Measurements from ENCODE around the gene GUCY1A1.

The GUCY1A1 gene

GRCh38 chr4:155724731-155725130 is 58.1 kb downstream of the GUCY1A1 start:
- Histone ChIP-seq H3K4me1 (ENCODE audit: control insufficient read depth, insufficient read depth, low read length, poor library complexity, severe bottlenecking) (no peaks in the 10 kb centered on the region), H3K27ac (ENCODE audit: insufficient read depth, low read length, poor library complexity, severe bottlenecking) (no peak overlapping the region), H3K27me3 (replicated peaks; ENCODE audit: control insufficient read depth, insufficient read depth, low read length, poor library complexity, severe bottlenecking) (no peaks in the 10 kb centered on the region), H3K9me3 (ENCODE audit: control insufficient read depth, low read length) (no peaks in the 10 kb centered on the region), H3K36me3 (ENCODE audit: control insufficient read depth, insufficient read depth, low read length) (no peaks in the 10 kb centered on the region), H3K4me3 (ENCODE audit: insufficient read depth, low read depth, low read length, poor library complexity, severe bottlenecking) (no peak overlapping the region)
- DNase-seq: no peak

DNA sequence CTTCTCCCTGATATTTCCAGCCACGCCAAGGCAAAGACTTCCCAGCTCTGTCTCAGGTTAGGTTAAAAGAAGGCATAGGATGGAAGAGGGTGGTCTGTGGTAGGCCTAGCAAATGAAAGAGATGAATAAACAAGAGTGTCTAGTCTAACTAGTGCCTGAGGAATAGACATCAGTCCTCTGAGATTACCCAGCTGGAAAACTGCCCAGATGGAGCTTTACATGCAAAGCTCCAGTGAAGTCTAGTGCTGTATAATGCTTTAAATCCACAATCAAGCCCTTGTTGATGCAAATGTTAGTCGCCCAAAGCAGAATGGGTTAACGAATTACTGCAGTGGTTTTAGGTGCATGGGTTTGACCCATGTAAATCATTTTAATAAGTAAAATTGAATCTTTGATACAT is 67.4 kb downstream of the GUCY1A1 start:
- no peaks in the 10 kb centered on the region for H3K9me3 ChIP-seq (ENCODE audit: control insufficient read depth, low read length)
- H3K27me3 ChIP-seq (replicated peaks; ENCODE audit: control insufficient read depth, insufficient read depth, low read length, poor library complexity, severe bottlenecking): no peaks in the 10 kb centered on the region
- no peaks in the 10 kb centered on the region for H3K4me1 ChIP-seq (ENCODE audit: control insufficient read depth, insufficient read depth, low read length, poor library complexity, severe bottlenecking)
- H3K36me3 ChIP-seq (ENCODE audit: control insufficient read depth, insufficient read depth, low read length): no peaks in the 10 kb centered on the region
- no peak for DNase-seq
- H3K27ac ChIP-seq (ENCODE audit: insufficient read depth, low read length, poor library complexity, severe bottlenecking): no peak overlapping the region
- no peak overlapping the region for H3K4me3 ChIP-seq (ENCODE audit: insufficient read depth, low read depth, low read length, poor library complexity, severe bottlenecking)

DNA sequence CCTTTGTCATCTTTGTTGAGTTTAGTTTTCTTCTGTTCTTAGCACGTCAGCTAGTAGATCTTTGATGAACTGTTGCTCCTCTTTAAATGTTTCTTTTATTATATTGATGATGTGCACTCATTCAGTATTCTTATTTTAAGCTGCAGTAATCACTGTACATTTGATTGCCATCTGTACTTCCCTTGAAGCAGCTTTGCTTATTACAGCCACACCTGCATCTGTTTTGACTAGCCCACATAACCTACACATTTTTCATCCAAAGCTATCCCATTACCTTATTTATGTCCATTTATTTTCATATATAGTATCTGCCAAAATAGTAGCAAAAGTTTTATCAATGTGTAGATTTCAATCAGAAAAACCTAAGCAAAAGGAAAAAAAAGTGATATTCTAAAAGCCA is 68.3 kb downstream of the GUCY1A1 start:
- H3K36me3 ChIP-seq (ENCODE audit: control insufficient read depth, insufficient read depth, low read length): no peaks in the 10 kb centered on the region

GRCh38 chr4:155735496-155735895 is 68.8 kb downstream of the GUCY1A1 start:
- no peak overlapping the region for H3K4me3 ChIP-seq (ENCODE audit: insufficient read depth, low read depth, low read length, poor library complexity, severe bottlenecking)
- no peak for DNase-seq
- no peaks in the 10 kb centered on the region for H3K27me3 ChIP-seq (replicated peaks; ENCODE audit: control insufficient read depth, insufficient read depth, low read length, poor library complexity, severe bottlenecking)
- H3K36me3 ChIP-seq (ENCODE audit: control insufficient read depth, insufficient read depth, low read length): no peaks in the 10 kb centered on the region
- no peaks in the 10 kb centered on the region for H3K9me3 ChIP-seq (ENCODE audit: control insufficient read depth, low read length)
- no peaks in the 10 kb centered on the region for H3K4me1 ChIP-seq (ENCODE audit: control insufficient read depth, insufficient read depth, low read length, poor library complexity, severe bottlenecking)
- no peak overlapping the region for H3K27ac ChIP-seq (ENCODE audit: insufficient read depth, low read length, poor library complexity, severe bottlenecking)

More for the DNA sequence above, 68.3 kb downstream of the GUCY1A1 start:
- no peaks in the 10 kb centered on the region for H3K9me3 ChIP-seq (ENCODE audit: control insufficient read depth, low read length)
- no peak overlapping the region for H3K4me3 ChIP-seq (ENCODE audit: insufficient read depth, low read depth, low read length, poor library complexity, severe bottlenecking)
- no peak overlapping the region for H3K27ac ChIP-seq (ENCODE audit: insufficient read depth, low read length, poor library complexity, severe bottlenecking)
- no peaks in the 10 kb centered on the region for H3K4me1 ChIP-seq (ENCODE audit: control insufficient read depth, insufficient read depth, low read length, poor library complexity, severe bottlenecking)
- no peaks in the 10 kb centered on the region for H3K27me3 ChIP-seq (replicated peaks; ENCODE audit: control insufficient read depth, insufficient read depth, low read length, poor library complexity, severe bottlenecking)
- no peak for DNase-seq

DNA sequence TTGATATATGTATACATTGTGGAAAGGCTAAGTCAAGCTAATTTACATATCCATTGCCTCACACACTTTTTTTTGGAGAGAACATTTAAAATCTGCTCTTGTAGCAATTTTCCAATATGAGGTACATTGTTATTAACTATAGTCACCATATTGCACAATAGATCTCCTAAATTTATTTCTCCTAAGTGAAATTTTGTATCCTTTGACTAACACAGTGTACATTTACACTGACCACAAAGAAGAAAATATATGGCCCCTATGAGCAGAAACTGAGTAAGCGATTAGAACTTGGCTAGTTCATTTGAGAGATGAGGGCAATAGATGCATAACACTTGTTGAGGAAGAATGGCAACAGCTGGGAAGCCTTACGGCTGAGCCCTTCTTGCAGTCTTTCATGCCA is 71.9 kb downstream of the GUCY1A1 start:
- H3K27me3 ChIP-seq (replicated peaks; ENCODE audit: control insufficient read depth, insufficient read depth, low read length, poor library complexity, severe bottlenecking): no peaks in the 10 kb centered on the region
- no peaks in the 10 kb centered on the region for H3K4me1 ChIP-seq (ENCODE audit: control insufficient read depth, insufficient read depth, low read length, poor library complexity, severe bottlenecking)
- H3K36me3 ChIP-seq (ENCODE audit: control insufficient read depth, insufficient read depth, low read length): no peaks in the 10 kb centered on the region
- DNase-seq: no peak
- H3K4me3 ChIP-seq (ENCODE audit: insufficient read depth, low read depth, low read length, poor library complexity, severe bottlenecking): no peak overlapping the region
- H3K27ac ChIP-seq (ENCODE audit: insufficient read depth, low read length, poor library complexity, severe bottlenecking): no peak overlapping the region
- H3K9me3 ChIP-seq (ENCODE audit: control insufficient read depth, low read length): no peaks in the 10 kb centered on the region

- no peaks in the 10 kb centered on the region for H3K9me3 ChIP-seq (ENCODE audit: control insufficient read depth, low read length)
- H3K4me1 ChIP-seq (ENCODE audit: control insufficient read depth, insufficient read depth, low read length, poor library complexity, severe bottlenecking): no peaks in the 10 kb centered on the region
- no peaks in the 10 kb centered on the region for H3K36me3 ChIP-seq (ENCODE audit: control insufficient read depth, insufficient read depth, low read length)
- no peak for DNase-seq
- H3K27me3 ChIP-seq (replicated peaks; ENCODE audit: control insufficient read depth, insufficient read depth, low read length, poor library complexity, severe bottlenecking): no peaks in the 10 kb centered on the region
- no peak overlapping the region for H3K4me3 ChIP-seq (ENCODE audit: insufficient read depth, low read depth, low read length, poor library complexity, severe bottlenecking)
- no peak overlapping the region for H3K27ac ChIP-seq (ENCODE audit: insufficient read depth, low read length, poor library complexity, severe bottlenecking)
Observed at GRCh38 chr4:155741546-155741945, 74.9 kb downstream of the GUCY1A1 start.

DNA sequence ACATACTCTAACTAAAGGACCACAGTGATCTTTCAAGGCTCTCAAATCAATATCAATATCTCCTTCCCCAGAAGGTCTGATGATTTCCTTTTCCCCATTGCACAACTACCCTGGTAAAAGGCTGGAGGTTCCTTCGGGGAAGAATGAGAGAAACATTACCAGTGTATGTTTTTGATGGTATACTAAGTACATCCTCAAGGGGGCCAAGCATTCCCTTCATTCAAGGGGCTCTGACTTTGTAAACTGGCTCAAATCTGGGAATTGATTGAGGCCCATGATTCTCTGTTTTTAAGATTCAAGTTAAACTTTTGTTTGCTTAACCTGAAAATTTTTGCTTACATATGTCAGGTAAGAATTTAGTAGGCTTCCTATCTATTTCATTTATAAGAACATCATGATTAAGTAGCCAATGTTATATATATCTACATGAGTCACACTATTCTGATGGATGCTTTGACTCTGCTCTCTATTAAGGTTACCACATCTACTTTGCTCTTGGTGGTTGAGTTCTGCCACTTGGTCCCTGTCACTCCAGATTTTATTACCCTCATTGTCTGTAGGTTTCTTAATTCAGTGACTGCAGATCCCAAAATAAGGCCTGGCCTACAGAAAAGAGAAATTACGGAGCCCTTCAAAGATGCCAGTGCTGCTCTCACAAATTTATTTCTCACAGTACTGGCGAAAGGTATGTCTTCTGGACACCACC is 75.8 kb downstream of the GUCY1A1 start:
- H3K27me3 ChIP-seq (replicated peaks; ENCODE audit: control insufficient read depth, insufficient read depth, low read length, poor library complexity, severe bottlenecking): no peaks in the 10 kb centered on the region
- H3K9me3 ChIP-seq (ENCODE audit: control insufficient read depth, low read length): no peaks in the 10 kb centered on the region
- DNase-seq: no peak
- H3K4me1 ChIP-seq (ENCODE audit: control insufficient read depth, insufficient read depth, low read length, poor library complexity, severe bottlenecking): no peaks in the 10 kb centered on the region
- H3K27ac ChIP-seq (ENCODE audit: insufficient read depth, low read length, poor library complexity, severe bottlenecking): no peak overlapping the region
- H3K36me3 ChIP-seq (ENCODE audit: control insufficient read depth, insufficient read depth, low read length): no peaks in the 10 kb centered on the region
- no peak overlapping the region for H3K4me3 ChIP-seq (ENCODE audit: insufficient read depth, low read depth, low read length, poor library complexity, severe bottlenecking)

DNA sequence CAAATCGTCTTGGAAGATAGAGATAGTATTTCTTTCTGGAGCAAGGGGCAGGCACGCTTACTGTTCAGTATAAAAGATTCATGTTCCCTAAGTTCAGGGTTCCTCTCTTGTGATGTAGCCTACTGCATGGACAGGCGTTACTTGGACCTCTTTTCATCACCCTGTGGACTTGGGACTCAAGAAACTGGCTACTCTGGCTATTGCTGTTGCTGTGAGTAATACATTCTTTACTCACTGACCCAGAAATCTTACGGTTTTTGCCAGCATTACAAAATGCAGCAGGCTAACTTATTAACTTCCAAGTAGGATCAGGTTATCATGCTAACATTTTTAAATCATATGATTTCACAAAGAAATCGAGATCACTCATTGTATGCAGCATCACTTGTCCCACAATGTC is 79.3 kb downstream of the GUCY1A1 start:
- no peaks in the 10 kb centered on the region for H3K27me3 ChIP-seq (replicated peaks; ENCODE audit: control insufficient read depth, insufficient read depth, low read length, poor library complexity, severe bottlenecking)

DNA sequence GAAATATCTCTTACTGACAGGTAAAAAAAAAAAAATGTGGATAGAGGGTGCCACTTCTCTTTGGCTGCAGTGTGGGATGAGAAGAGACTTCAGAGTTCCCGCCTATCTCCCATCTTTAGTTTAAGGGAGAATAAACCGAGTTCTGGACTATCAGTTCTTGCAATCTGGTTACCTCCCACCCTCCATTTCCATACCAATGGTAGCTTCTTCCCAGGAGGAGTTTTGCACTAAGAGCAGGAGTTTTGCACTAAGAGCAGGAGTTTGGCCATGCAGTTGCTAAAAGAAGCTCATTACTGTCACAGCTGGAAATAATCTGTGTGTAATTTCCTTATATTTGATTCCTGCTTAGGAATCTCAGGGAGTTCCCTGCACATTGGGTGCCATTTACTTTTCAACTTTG is 81.4 kb downstream of the GUCY1A1 start:
- H3K4me1 ChIP-seq (ENCODE audit: control insufficient read depth, insufficient read depth, low read length, poor library complexity, severe bottlenecking): no peaks in the 10 kb centered on the region

More for the DNA sequence above, 79.3 kb downstream of the GUCY1A1 start:
- Histone ChIP-seq H3K36me3 (ENCODE audit: control insufficient read depth, insufficient read depth, low read length) (no peaks in the 10 kb centered on the region), H3K27ac (ENCODE audit: insufficient read depth, low read length, poor library complexity, severe bottlenecking) (no peak overlapping the region), H3K4me3 (ENCODE audit: insufficient read depth, low read depth, low read length, poor library complexity, severe bottlenecking) (no peak overlapping the region), H3K4me1 (ENCODE audit: control insufficient read depth, insufficient read depth, low read length, poor library complexity, severe bottlenecking) (no peaks in the 10 kb centered on the region), H3K9me3 (ENCODE audit: control insufficient read depth, low read length) (no peaks in the 10 kb centered on the region)
- no peak for DNase-seq

DNA sequence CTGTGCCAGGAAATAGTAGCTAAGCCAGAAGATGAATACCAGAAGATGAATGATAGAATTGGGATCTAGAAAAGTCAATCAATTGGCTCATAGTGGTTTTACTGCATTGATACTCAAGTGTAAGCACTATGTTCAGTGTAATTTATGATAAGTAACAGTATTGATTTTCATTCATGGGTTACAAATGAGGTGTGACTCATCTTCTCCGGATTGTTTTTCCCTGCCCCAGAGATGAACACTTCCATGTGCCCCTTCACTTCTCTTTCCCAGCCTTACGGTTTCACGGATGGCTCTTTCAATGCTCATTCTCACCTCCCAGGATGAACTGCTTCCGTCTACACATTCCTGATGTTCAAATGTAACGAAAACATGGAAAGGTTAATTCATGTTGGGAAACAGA is 82.4 kb downstream of the GUCY1A1 start:
- no peaks in the 10 kb centered on the region for H3K9me3 ChIP-seq (ENCODE audit: control insufficient read depth, low read length)
- no peaks in the 10 kb centered on the region for H3K4me1 ChIP-seq (ENCODE audit: control insufficient read depth, insufficient read depth, low read length, poor library complexity, severe bottlenecking)
- no peaks in the 10 kb centered on the region for H3K27me3 ChIP-seq (replicated peaks; ENCODE audit: control insufficient read depth, insufficient read depth, low read length, poor library complexity, severe bottlenecking)
- H3K27ac ChIP-seq (ENCODE audit: insufficient read depth, low read length, poor library complexity, severe bottlenecking): no peak overlapping the region
- no peak for DNase-seq
- H3K36me3 ChIP-seq (ENCODE audit: control insufficient read depth, insufficient read depth, low read length): no peaks in the 10 kb centered on the region
- no peak overlapping the region for H3K4me3 ChIP-seq (ENCODE audit: insufficient read depth, low read depth, low read length, poor library complexity, severe bottlenecking)

More for the DNA sequence above, 81.4 kb downstream of the GUCY1A1 start:
- no peaks in the 10 kb centered on the region for H3K36me3 ChIP-seq (ENCODE audit: control insufficient read depth, insufficient read depth, low read length)
- no peak overlapping the region for H3K4me3 ChIP-seq (ENCODE audit: insufficient read depth, low read depth, low read length, poor library complexity, severe bottlenecking)
- no peak overlapping the region for H3K27ac ChIP-seq (ENCODE audit: insufficient read depth, low read length, poor library complexity, severe bottlenecking)
- no peaks in the 10 kb centered on the region for H3K9me3 ChIP-seq (ENCODE audit: control insufficient read depth, low read length)
- DNase-seq: no peak
- H3K27me3 ChIP-seq (replicated peaks; ENCODE audit: control insufficient read depth, insufficient read depth, low read length, poor library complexity, severe bottlenecking): no peaks in the 10 kb centered on the region
